ENCODE results near the gene AKR1E2. TPM values are rescaled to one million over a fixed set of nuclear protein-coding genes. Genes with fewer than 3 reads are reported as not detected.

The AKR1E2 gene
- total and polyA plus RNA-seq, 2 donors (not counting 3 experiments of a cell fraction or from before 2014, with no cell fraction given): 4.0 to 8.2 TPM

DNA sequence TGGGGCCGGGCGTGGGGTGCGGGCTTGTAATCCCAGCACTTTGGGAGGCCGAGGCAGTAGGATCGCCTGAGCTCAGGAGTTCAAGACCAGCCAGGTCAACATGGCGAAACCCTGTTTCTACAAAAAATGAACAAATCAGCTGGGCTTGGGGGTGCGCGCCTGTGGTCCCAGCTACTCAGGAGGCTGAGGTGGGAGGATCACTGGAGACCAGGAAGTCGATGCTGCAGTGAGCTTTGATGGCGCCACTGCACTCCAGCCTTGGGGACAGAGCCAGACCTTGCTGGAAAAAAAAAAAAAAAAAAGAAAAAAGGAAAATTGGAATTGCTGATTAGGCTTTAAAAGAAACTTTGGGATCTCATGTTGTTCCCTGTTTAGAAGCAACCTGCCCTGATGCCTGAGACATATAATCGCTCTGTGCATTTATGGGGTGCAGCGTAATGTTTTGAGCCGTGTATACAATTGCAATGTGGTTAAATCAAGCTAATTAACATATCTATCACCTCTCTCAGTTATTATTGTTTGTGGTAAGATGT, 851 bp downstream of the AKR1E2 start:
- no peak for FAIRE-seq
- TF ChIP-seq, protein P1, sequence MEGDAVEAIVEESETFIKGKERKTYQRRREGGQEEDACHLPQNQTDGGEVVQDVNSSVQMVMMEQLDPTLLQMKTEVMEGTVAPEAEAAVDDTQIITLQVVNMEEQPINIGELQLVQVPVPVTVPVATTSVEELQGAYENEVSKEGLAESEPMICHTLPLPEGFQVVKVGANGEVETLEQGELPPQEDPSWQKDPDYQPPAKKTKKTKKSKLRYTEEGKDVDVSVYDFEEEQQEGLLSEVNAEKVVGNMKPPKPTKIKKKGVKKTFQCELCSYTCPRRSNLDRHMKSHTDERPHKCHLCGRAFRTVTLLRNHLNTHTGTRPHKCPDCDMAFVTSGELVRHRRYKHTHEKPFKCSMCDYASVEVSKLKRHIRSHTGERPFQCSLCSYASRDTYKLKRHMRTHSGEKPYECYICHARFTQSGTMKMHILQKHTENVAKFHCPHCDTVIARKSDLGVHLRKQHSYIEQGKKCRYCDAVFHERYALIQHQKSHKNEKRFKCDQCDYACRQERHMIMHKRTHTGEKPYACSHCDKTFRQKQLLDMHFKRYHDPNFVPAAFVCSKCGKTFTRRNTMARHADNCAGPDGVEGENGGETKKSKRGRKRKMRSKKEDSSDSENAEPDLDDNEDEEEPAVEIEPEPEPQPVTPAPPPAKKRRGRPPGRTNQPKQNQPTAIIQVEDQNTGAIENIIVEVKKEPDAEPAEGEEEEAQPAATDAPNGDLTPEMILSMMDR (IDR thresholded peaks at IDR 0.05; ENCODE audit: extremely low read depth in 1 of 2, insufficient read depth in 1 of 2, low read depth in 1 of 2, low read length in 2 of 2): no peak
- TF ChIP-seq POLR2A (IDR thresholded peaks at IDR 0.05; ENCODE audit: low read depth, low read length) (no peak), FOS (IDR thresholded peaks at IDR 0.05; ENCODE audit: borderline replicate concordance, insufficient read depth, low read length) (no peak), MYC (IDR thresholded peaks at IDR 0.05; ENCODE audit: low read depth, low read length) (no peak), EZH2 (IDR thresholded peaks at IDR 0.05; ENCODE audit: borderline replicate concordance, low read depth, low read length, severe bottlenecking) (no peak), JUN (IDR thresholded peaks at IDR 0.05; ENCODE audit: borderline replicate concordance, insufficient read depth, insufficient read length, low read depth) (no peak), POLR2AphosphoS5 (IDR thresholded peaks at IDR 0.05; ENCODE audit: insufficient read depth, low read depth, low read length) (no peak), GATA2 (IDR thresholded peaks at IDR 0.05; ENCODE audit: insufficient read depth, insufficient read length, low read depth, low read length) (no peak)
- TF ChIP-seq, protein P2, sequence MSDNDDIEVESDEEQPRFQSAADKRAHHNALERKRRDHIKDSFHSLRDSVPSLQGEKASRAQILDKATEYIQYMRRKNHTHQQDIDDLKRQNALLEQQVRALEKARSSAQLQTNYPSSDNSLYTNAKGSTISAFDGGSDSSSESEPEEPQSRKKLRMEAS (IDR thresholded peaks at IDR 0.05; ENCODE audit: insufficient read depth, insufficient read length): no peak
- Histone ChIP-seq H3K9ac (replicated peaks; ENCODE audit: extremely low read depth, insufficient read depth, low read length) (peak overlapping the region; percentile 87), H3K4me2 (ENCODE audit: insufficient read depth, low read length) (peak overlapping the region; percentile 64), H3K27ac (ENCODE audit: insufficient read depth, low read depth, low read length) (peak overlapping the region; percentile 78), H2AFZ (ENCODE audit: low read depth, low read length) (peak overlapping the region; percentile 13), H3K9me1 (replicated peaks; ENCODE audit: control insufficient read depth, extremely low read depth, insufficient read depth, low read length) (no peaks in the 10 kb centered on the region), H3K9me3 (replicated peaks; ENCODE audit: control insufficient read depth, insufficient read depth, low read length) (no peaks in the 10 kb centered on the region), H3K4me3 (replicated peaks in 1 of 3; ENCODE audit: insufficient read depth in 1 of 3, low read depth in 1 of 3, low read length in 3 of 3) (peak overlapping the region; percentile 25 to 50 (median 39)), H3K36me3 (ENCODE audit: control insufficient read depth in 2 of 2, extremely low read depth in 1 of 2, insufficient read depth in 2 of 2, low read length in 2 of 2) (no peaks in the 10 kb centered on the region), H3K79me2 (ENCODE audit: control insufficient read depth, insufficient read depth, low read length) (no peaks in the 10 kb centered on the region), H3K27me3 (ENCODE audit: control insufficient read depth in 2 of 2, insufficient read depth in 2 of 2, low read length in 2 of 2) (no peaks in the 10 kb centered on the region), H4K20me1 (replicated peaks; ENCODE audit: control insufficient read depth, extremely low read depth, insufficient read depth, low read length) (no peaks in the 10 kb centered on the region), H3K4me1 (ENCODE audit: control insufficient read depth, extremely low read depth, insufficient read depth, low read length) (peaks cover 5% of the 10 kb centered on the region)
- intact Hi-C loops (cut with micrococcal nuclease) (loop anchor here (1.0 kb wide), 1 partner anchor 22 kb away; no protein-coding TSS in a partner anchor), dilution Hi-C loops (cut with MboI; ENCODE audit: extremely low pct_ligation_motif_present, low sequenced_read_pairs) (no loop called here)
- CTCF ChIA-PET: interaction anchor here (1.9 to 4.9 kb wide), 3 partner anchors 12 to 607 kb away, joined by 8 to 27 read pairs (median 15); no protein-coding TSS in a partner anchor
- no TSS peak for BruUV-seq (replicated peaks)
- no peak for DNase-seq (ENCODE audit: low read depth, low spot score)
- POLR2A ChIA-PET: no interaction called here
